Measurements from ENCODE around the gene THPO.

- TF ChIP-seq CTCF (IDR thresholded peaks at IDR 0.05) (no peak), POLR2A (IDR thresholded peaks at IDR 0.05) (no peak)
These were observed 18.4 kb downstream of the THPO start for GRCh38 chr3:184359610-184360009.

Measured in lower leg skin (tissue), 3 donors.